Smooth muscle cell (in vitro differentiated cells): ENCODE results near the gene HEATR9. TPM values are rescaled to one million over a fixed set of nuclear protein-coding genes. Genes with fewer than 3 reads are reported as not detected.

Experiments used
- DNase-seq: peaks from one replicate; lab custom pipeline; 2025; ENCODE audit not compliant: unreplicated experiment; lab: John Stamatoyannopoulos, UW
- H2AFZ ChIP-seq: fragments of 200-600 bp; sonication (generic); 2 replicates; pipeline ENCODE4 v1.6.0; 2016; ENCODE audit warnings: antibody characterized with exemption, low read depth, mild to moderate bottlenecking
- H3F3A ChIP-seq: fragments of 200-600 bp; sonication (generic); 2 replicates; pipeline ENCODE4 v1.6.0; 2017; ENCODE audit warnings: antibody characterized with exemption, low read depth
- H3K27ac ChIP-seq: fragments of 200-600 bp; sonication (generic); 2 replicates; pipeline ENCODE4 v1.5.1; 2016; ENCODE audit warnings: low read depth, mild to moderate bottlenecking
- H3K27me3 ChIP-seq: fragments of 200-600 bp; sonication (generic); 2 replicates; pipeline ENCODE4 v1.6.1; 2016; ENCODE audit warnings: low read depth, mild to moderate bottlenecking
- H3K36me3 ChIP-seq: fragments of 200-600 bp; sonication (generic); 2 replicates; pipeline ENCODE4 v1.5.1; 2016; ENCODE audit warnings: low read depth
- H3K4me1 ChIP-seq: fragments of 200-600 bp; sonication (generic); 2 replicates; pipeline ENCODE4 v1.5.1; 2016; ENCODE audit warnings: low read depth
- H3K4me2 ChIP-seq: fragments of 200-600 bp; sonication (generic); 2 replicates; pipeline ENCODE4 v1.6.0; 2016; ENCODE audit warnings: mild to moderate bottlenecking
- H3K4me3 ChIP-seq: fragments of 200-600 bp; sonication (generic); 2 replicates; pipeline ENCODE4 v1.5.1; 2016; ENCODE audit warnings: mild to moderate bottlenecking
- H3K79me2 ChIP-seq: fragments of 200-600 bp; sonication (generic); 2 replicates; pipeline ENCODE4 v1.6.0; 2016; ENCODE audit warnings: low read depth, mild to moderate bottlenecking
- H3K9ac ChIP-seq: fragments of 200-600 bp; sonication (generic); 2 replicates; pipeline ENCODE4 v1.6.0; 2016; ENCODE audit warnings: low read depth
- H3K9me3 ChIP-seq: fragments of 200-600 bp; sonication (generic); replicated peaks from 2 replicates; pipeline ENCODE4 v1.5.1; 2016; ENCODE audit warnings: low read depth
- H4K20me1 ChIP-seq: fragments of 200-600 bp; sonication (generic); 2 replicates; pipeline ENCODE4 v1.6.0; 2016; ENCODE audit warnings: low read depth
- WGBS: methylation state at CpG from one replicate; pipeline ENCODE4 v1.1.7; 2016; ENCODE audit warnings: low lambda C conversion rate; 5-methylcytosine and 5-hydroxymethylcytosine counted together
- polyA plus RNA-seq: library from polyadenylated mRNA; unstranded; fragments of >200 nt; fragmentation: Nextera tagmentation; extraction: Ambion mirVana; gene quantifications from 2 replicates; pipeline ENCODE4 v1.2.1, GENCODE V29; 2016
- total RNA-seq: library from RNA; depleted of rRNA; stranded (reverse); fragments of >200 nt; gene quantifications from 2 replicates; pipeline ENCODE4 v1.2.3, GENCODE V29; 2014
- TF ChIP-seq, protein P1 (sequence below): fragments of 200-600 bp; sonication (generic); IDR thresholded peaks from 2 replicates; pipeline ENCODE4 v1.5.1; 2017; ENCODE audit warnings: borderline replicate concordance, mild to moderate bottlenecking, antibody characterized with exemption; ENCODE audit not compliant: insufficient read depth, poor library complexity, severe bottlenecking

Gene HEATR9
- total and polyA plus RNA-seq, 2 experiments from 2014 or later = not detected

DNA sequence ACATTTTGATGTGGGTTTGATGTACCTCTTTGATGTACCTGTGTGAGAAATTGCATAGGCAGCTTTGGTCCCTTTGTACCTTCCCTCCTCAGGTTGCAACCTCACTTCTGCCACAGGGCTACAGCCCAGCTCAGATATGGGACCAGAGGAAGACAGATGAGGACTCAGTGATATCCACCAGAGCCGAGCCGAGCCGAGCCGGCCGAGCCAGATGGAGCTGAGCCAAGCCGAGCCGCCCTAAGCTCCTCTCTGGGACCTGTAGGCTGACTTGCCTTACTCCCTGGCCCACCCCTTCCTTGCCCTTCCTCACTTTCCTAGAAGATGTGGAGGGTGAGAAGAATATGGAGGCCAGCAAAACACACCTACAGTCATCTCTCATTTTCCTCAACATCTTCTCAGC, 3.8 kb downstream of the HEATR9 start:
- no peaks in the 10 kb centered on the region for H3K36me3 ChIP-seq
- H3F3A ChIP-seq = no peaks in the 10 kb centered on the region
- no peaks in the 10 kb centered on the region for H4K20me1 ChIP-seq
- WGBS = 96% methylated on average over 7 of the region's 7 CpGs
- DNase-seq = no peak
- no peaks in the 10 kb centered on the region for H3K27me3 ChIP-seq
- H3K4me3 ChIP-seq = no peak overlapping the region
- no peak overlapping the region for H3K9ac ChIP-seq
- no peaks in the 10 kb centered on the region for H3K79me2 ChIP-seq
- no peak overlapping the region for H3K4me2 ChIP-seq
- H3K4me1 ChIP-seq = no peaks in the 10 kb centered on the region
- H3K9me3 ChIP-seq = no peaks in the 10 kb centered on the region
- TF ChIP-seq, protein P1, sequence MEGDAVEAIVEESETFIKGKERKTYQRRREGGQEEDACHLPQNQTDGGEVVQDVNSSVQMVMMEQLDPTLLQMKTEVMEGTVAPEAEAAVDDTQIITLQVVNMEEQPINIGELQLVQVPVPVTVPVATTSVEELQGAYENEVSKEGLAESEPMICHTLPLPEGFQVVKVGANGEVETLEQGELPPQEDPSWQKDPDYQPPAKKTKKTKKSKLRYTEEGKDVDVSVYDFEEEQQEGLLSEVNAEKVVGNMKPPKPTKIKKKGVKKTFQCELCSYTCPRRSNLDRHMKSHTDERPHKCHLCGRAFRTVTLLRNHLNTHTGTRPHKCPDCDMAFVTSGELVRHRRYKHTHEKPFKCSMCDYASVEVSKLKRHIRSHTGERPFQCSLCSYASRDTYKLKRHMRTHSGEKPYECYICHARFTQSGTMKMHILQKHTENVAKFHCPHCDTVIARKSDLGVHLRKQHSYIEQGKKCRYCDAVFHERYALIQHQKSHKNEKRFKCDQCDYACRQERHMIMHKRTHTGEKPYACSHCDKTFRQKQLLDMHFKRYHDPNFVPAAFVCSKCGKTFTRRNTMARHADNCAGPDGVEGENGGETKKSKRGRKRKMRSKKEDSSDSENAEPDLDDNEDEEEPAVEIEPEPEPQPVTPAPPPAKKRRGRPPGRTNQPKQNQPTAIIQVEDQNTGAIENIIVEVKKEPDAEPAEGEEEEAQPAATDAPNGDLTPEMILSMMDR = no peak
- no peak overlapping the region for H2AFZ ChIP-seq
- H3K27ac ChIP-seq = no peak overlapping the region

DNA sequence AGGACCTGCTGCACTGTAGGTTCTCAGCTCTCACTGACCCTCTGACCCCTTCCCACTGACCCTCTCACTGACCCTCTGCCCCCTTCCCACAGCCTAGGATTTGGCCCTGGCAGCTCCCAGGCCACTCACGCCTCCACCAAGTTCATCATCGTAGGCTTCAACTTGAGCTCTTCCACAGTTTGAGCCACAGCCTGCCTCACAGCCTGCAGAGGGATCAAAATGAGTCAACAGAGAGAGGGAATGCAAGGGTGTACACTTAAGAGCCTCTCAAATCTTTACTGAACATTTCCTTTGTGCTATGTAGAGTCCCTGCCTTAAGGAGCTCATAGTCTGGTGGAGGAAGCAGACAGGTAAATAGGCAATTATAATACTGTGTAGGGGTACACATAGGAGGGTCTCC, 12.1 kb downstream of the HEATR9 start:
- Histone ChIP-seq H3K4me3 (no peak overlapping the region), H3K79me2 (no peaks in the 10 kb centered on the region), H3K27ac (no peak overlapping the region), H3F3A (no peaks in the 10 kb centered on the region), H3K9ac (no peak overlapping the region), H3K4me2 (no peak overlapping the region), H3K9me3 (no peaks in the 10 kb centered on the region), H2AFZ (no peak overlapping the region), H4K20me1 (no peaks in the 10 kb centered on the region), H3K27me3 (no peaks in the 10 kb centered on the region), H3K36me3 (no peaks in the 10 kb centered on the region), H3K4me1 (no peaks in the 10 kb centered on the region)
- TF ChIP-seq, protein P1 = no peak
- 83% methylated on average over 2 of the region's 2 CpGs for WGBS
- DNase-seq = no peak

DNA sequence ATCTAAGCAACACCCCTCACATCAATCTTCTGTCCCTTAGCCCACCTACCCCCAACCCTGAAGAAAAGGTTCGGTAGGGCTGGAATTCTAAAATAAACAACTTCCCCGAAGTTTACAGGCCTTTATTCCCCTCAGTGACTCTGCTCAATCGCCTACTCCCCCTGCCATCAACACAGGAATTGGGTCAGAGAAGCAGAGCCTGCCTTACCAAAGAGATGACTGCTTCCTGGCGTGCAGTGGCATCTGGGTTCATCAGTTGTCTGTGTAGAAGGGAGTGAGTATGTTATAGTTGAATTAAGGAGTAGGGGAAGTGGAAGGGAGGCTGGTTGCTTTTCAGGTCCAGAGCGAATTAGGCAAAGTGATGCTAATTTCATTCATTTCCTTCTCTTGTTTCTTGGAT, 12.7 kb downstream of the HEATR9 start:
- Histone ChIP-seq H3K4me3 (no peak overlapping the region), H3K4me1 (no peaks in the 10 kb centered on the region), H3F3A (no peaks in the 10 kb centered on the region), H3K4me2 (no peak overlapping the region), H3K27me3 (no peaks in the 10 kb centered on the region), H2AFZ (no peak overlapping the region), H4K20me1 (no peaks in the 10 kb centered on the region), H3K9ac (no peak overlapping the region), H3K79me2 (no peaks in the 10 kb centered on the region), H3K9me3 (no peaks in the 10 kb centered on the region), H3K27ac (no peak overlapping the region), H3K36me3 (no peaks in the 10 kb centered on the region)
- TF ChIP-seq, protein P1 = no peak
- 82% methylated on average over 5 of the region's 5 CpGs for WGBS
- no peak for DNase-seq

DNA sequence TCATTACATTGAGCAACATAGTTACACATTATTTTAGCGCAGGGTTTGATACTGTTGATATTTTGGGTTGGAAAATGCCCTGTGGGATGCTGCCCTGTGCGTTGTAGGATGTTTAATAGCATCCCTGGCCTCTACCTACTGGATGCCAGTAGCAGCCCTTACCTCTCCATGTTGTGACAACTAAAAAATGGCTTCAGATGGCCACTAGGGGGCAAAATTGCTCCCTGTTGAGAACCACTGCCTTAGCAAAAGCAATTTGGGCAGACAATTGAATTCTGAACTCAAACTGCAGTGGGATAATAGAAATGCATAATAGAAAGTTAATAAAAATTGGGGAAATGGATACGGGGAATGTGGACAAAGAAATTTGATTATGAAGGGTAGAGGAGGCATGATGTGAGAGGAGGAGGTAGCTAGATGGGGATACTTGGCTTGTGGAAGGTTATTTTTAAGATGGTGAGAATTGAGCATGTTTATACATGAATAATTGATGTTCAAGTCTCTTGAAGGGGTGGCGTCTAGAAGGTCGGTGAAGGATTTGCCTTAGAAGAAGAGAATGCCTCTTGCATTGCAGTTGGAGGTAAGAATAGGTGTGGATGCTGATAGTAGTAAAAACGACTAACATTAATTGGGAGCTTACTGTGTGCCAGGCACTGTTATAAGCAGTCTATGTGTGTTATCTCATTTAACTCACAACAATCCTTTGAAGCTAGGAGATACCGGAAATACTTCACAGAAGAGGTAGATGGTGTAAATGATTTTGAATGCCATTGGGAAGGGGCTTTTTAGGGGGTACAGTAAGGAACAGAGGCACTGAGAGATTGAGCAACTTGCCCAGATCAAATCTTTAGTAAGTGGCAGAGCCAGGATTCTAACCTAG, 19.0 kb downstream of the HEATR9 start:
- H3K9ac ChIP-seq = no peak overlapping the region
- WGBS = 68% methylated on average over 7 of the region's 7 CpGs
- H3K4me1 ChIP-seq = no peaks in the 10 kb centered on the region
- no peaks in the 10 kb centered on the region for H3K9me3 ChIP-seq
- no peak overlapping the region for H3K27ac ChIP-seq
- no peaks in the 10 kb centered on the region for H3K27me3 ChIP-seq
- DNase-seq = no peak
- TF ChIP-seq, protein P1 = peak; percentile 82
- H3K79me2 ChIP-seq = no peaks in the 10 kb centered on the region
- no peak overlapping the region for H2AFZ ChIP-seq
- H3F3A ChIP-seq = peaks cover 19% of the 10 kb centered on the region
- no peaks in the 10 kb centered on the region for H3K36me3 ChIP-seq
- H4K20me1 ChIP-seq = peaks cover 26% of the 10 kb centered on the region
- H3K4me3 ChIP-seq = no peak overlapping the region
- H3K4me2 ChIP-seq = no peak overlapping the region
